ENCODE measurements around the gene CDC25A.
"Not testable (repeated sequence)": the region's sequence is repeated elsewhere in the genome, so short reads cannot be mapped to it uniquely, and the experiment has no call there.

Gene CDC25A

GRCh38 chr3:48215876-48216275 is 27.7 kb upstream of the CDC25A start:
- TF ChIP-seq CTCF (IDR thresholded peaks at IDR 0.05; ENCODE audit: low read depth, low read length, missing control alignments): no peak
- H3K4me3 ChIP-seq (replicated peaks; ENCODE audit: low read depth, low read length): no peak overlapping the region
- DNase-seq (ENCODE audit: extremely low read depth, low read depth): no peak

- TF ChIP-seq CTCF (IDR thresholded peaks at IDR 0.05; ENCODE audit: low read depth, low read length, missing control alignments): no peak
- H3K4me3 ChIP-seq (replicated peaks; ENCODE audit: low read depth, low read length): no peak overlapping the region
Measured at GRCh38 chr3:48215466-48215865, 27.2 kb upstream of the CDC25A start.

GRCh38 chr3:48215019-48215418 is 26.8 kb upstream of the CDC25A start:
- H3K4me3 ChIP-seq (replicated peaks; ENCODE audit: low read depth, low read length): no peak overlapping the region
- no peak for TF ChIP-seq CTCF (IDR thresholded peaks at IDR 0.05; ENCODE audit: low read depth, low read length, missing control alignments)
- no peak for DNase-seq (ENCODE audit: extremely low read depth, low read depth)

More at GRCh38 chr3:48215466-48215865, 27.2 kb upstream of the CDC25A start:
- no peak for DNase-seq (ENCODE audit: extremely low read depth, low read depth)

- TF ChIP-seq CTCF (IDR thresholded peaks at IDR 0.05; ENCODE audit: low read depth, low read length, missing control alignments): no peak
- DNase-seq (ENCODE audit: extremely low read depth, low read depth): no peak
Measured at GRCh38 chr3:48214225-48214624, 26.0 kb upstream of the CDC25A start.

GRCh38 chr3:48211776-48212175 is 23.6 kb upstream of the CDC25A start:
- not testable (repeated sequence) for H3K4me3 ChIP-seq (replicated peaks; ENCODE audit: low read depth, low read length); DNase-seq (ENCODE audit: extremely low read depth, low read depth)

More at GRCh38 chr3:48214225-48214624, 26.0 kb upstream of the CDC25A start:
- H3K4me3 ChIP-seq (replicated peaks; ENCODE audit: low read depth, low read length): no peak overlapping the region

- DNase-seq (ENCODE audit: extremely low read depth, low read depth); H3K4me3 ChIP-seq (replicated peaks; ENCODE audit: low read depth, low read length): not testable (repeated sequence)
Measured at GRCh38 chr3:48210534-48210933, 22.3 kb upstream of the CDC25A start.

GRCh38 chr3:48209445-48209844 is 21.2 kb upstream of the CDC25A start:
- no peak overlapping the region for H3K4me3 ChIP-seq (replicated peaks; ENCODE audit: low read depth, low read length)
- TF ChIP-seq CTCF (IDR thresholded peaks at IDR 0.05; ENCODE audit: low read depth, low read length, missing control alignments): no peak
- no peak for DNase-seq (ENCODE audit: extremely low read depth, low read depth)

- no peak for DNase-seq (ENCODE audit: extremely low read depth, low read depth)
- H3K4me3 ChIP-seq (replicated peaks; ENCODE audit: low read depth, low read length): no peak overlapping the region
- TF ChIP-seq CTCF (IDR thresholded peaks at IDR 0.05; ENCODE audit: low read depth, low read length, missing control alignments): no peak
Measured at GRCh38 chr3:48208076-48208475, 19.9 kb upstream of the CDC25A start.

All from HFF-Myc (cell line).